Measurements from ENCODE around the gene MRPL51.
A peak's percentile ranks its signal among the peaks of the same experiment; 100 is the strongest.

The MRPL51 gene

GRCh38 chr12:6462234-6462995 lies 30.6 kb downstream of the MRPL51 start:
- peaks cover 8% of the 10 kb centered on the region for H3K4me1 ChIP-seq (ENCODE audit: control insufficient read depth, insufficient read depth, low read length)
- H3K9ac ChIP-seq (ENCODE audit: low read length): no peak overlapping the region
- no peak overlapping the region for H3K4me3 ChIP-seq (ENCODE audit: low read length)
- H3K36me3 ChIP-seq (ENCODE audit: control insufficient read depth, insufficient read depth, low read length): peaks cover 40% of the 10 kb centered on the region
- H3K9me3 ChIP-seq (ENCODE audit: control insufficient read depth, low read length): no peaks in the 10 kb centered on the region
- H3K27me3 ChIP-seq (ENCODE audit: control insufficient read depth, insufficient read depth, low read length): no peaks in the 10 kb centered on the region

- H3K4me1 ChIP-seq (ENCODE audit: control insufficient read depth, insufficient read depth, low read length): peaks cover 8% of the 10 kb centered on the region
- H3K9me3 ChIP-seq (ENCODE audit: control insufficient read depth, low read length): no peaks in the 10 kb centered on the region
- no peak overlapping the region for H3K9ac ChIP-seq (ENCODE audit: low read length)
- H3K27me3 ChIP-seq (ENCODE audit: control insufficient read depth, insufficient read depth, low read length): no peaks in the 10 kb centered on the region
- peaks cover 41% of the 10 kb centered on the region for H3K36me3 ChIP-seq (ENCODE audit: control insufficient read depth, insufficient read depth, low read length)
- H3K4me3 ChIP-seq (ENCODE audit: low read length): no peak overlapping the region
These were observed 31.4 kb downstream of the MRPL51 start for GRCh38 chr12:6461401-6462233.

GRCh38 chr12:6460751-6461371 lies 32.2 kb downstream of the MRPL51 start:
- peaks cover 41% of the 10 kb centered on the region for H3K36me3 ChIP-seq (ENCODE audit: control insufficient read depth, insufficient read depth, low read length)
- H3K4me1 ChIP-seq (ENCODE audit: control insufficient read depth, insufficient read depth, low read length): peaks cover 8% of the 10 kb centered on the region
- no peak overlapping the region for H3K9ac ChIP-seq (ENCODE audit: low read length)
- no peaks in the 10 kb centered on the region for H3K9me3 ChIP-seq (ENCODE audit: control insufficient read depth, low read length)
- no peak overlapping the region for H3K4me3 ChIP-seq (ENCODE audit: low read length)
- no peaks in the 10 kb centered on the region for H3K27me3 ChIP-seq (ENCODE audit: control insufficient read depth, insufficient read depth, low read length)

GRCh38 chr12:6459004-6459337 lies 34.1 kb downstream of the MRPL51 start:
- no peak overlapping the region for H3K4me3 ChIP-seq (ENCODE audit: low read length)
- H3K36me3 ChIP-seq (ENCODE audit: control insufficient read depth, insufficient read depth, low read length): peaks cover 40% of the 10 kb centered on the region
- no peaks in the 10 kb centered on the region for H3K9me3 ChIP-seq (ENCODE audit: control insufficient read depth, low read length)
- peaks cover 8% of the 10 kb centered on the region for H3K4me1 ChIP-seq (ENCODE audit: control insufficient read depth, insufficient read depth, low read length)
- no peak overlapping the region for H3K9ac ChIP-seq (ENCODE audit: low read length)
- no peaks in the 10 kb centered on the region for H3K27me3 ChIP-seq (ENCODE audit: control insufficient read depth, insufficient read depth, low read length)

- peaks cover 38% of the 10 kb centered on the region for H3K36me3 ChIP-seq (ENCODE audit: control insufficient read depth, insufficient read depth, low read length)
- H3K4me3 ChIP-seq (ENCODE audit: low read length): no peak overlapping the region
- H3K9me3 ChIP-seq (ENCODE audit: control insufficient read depth, low read length): no peaks in the 10 kb centered on the region
- H3K9ac ChIP-seq (ENCODE audit: low read length): no peak overlapping the region
- H3K27me3 ChIP-seq (ENCODE audit: control insufficient read depth, insufficient read depth, low read length): no peaks in the 10 kb centered on the region
- H3K4me1 ChIP-seq (ENCODE audit: control insufficient read depth, insufficient read depth, low read length): peaks cover 9% of the 10 kb centered on the region
These were observed 34.6 kb downstream of the MRPL51 start for GRCh38 chr12:6458281-6459003.

GRCh38 chr12:6457220-6457945 lies 35.7 kb downstream of the MRPL51 start:
- Histone ChIP-seq H3K9me3 (ENCODE audit: control insufficient read depth, low read length) (no peaks in the 10 kb centered on the region), H3K4me3 (ENCODE audit: low read length) (no peak overlapping the region), H3K36me3 (ENCODE audit: control insufficient read depth, insufficient read depth, low read length) (peaks cover 38% of the 10 kb centered on the region), H3K4me1 (ENCODE audit: control insufficient read depth, insufficient read depth, low read length) (peaks cover 19% of the 10 kb centered on the region), H3K9ac (ENCODE audit: low read length) (no peak overlapping the region), H3K27me3 (ENCODE audit: control insufficient read depth, insufficient read depth, low read length) (no peaks in the 10 kb centered on the region)

GRCh38 chr12:6452944-6453630 lies 40.0 kb downstream of the MRPL51 start:
- peak overlapping the region; percentile 80 for H3K4me3 ChIP-seq (ENCODE audit: low read length)
- H3K9ac ChIP-seq (ENCODE audit: low read length): peak overlapping the region; percentile 95
- no peaks in the 10 kb centered on the region for H3K27me3 ChIP-seq (ENCODE audit: control insufficient read depth, insufficient read depth, low read length)
- H3K9me3 ChIP-seq (ENCODE audit: control insufficient read depth, low read length): no peaks in the 10 kb centered on the region
- peaks cover 22% of the 10 kb centered on the region for H3K4me1 ChIP-seq (ENCODE audit: control insufficient read depth, insufficient read depth, low read length)
- H3K36me3 ChIP-seq (ENCODE audit: control insufficient read depth, insufficient read depth, low read length): peaks cover 14% of the 10 kb centered on the region

GRCh38 chr12:6452245-6452943 lies 40.7 kb downstream of the MRPL51 start:
- H3K9ac ChIP-seq (ENCODE audit: low read length): peak overlapping the region; percentile 95
- no peaks in the 10 kb centered on the region for H3K27me3 ChIP-seq (ENCODE audit: control insufficient read depth, insufficient read depth, low read length)

GRCh38 chr12:6451348-6452244 lies 41.5 kb downstream of the MRPL51 start, which contains the start of gene TAPBPL:
TSS of gene TAPBPL (plus strand) at chr12:6452042. CDS start at chr12:6452249, 207 bp downstream.
- Histone ChIP-seq H3K27me3 (ENCODE audit: control insufficient read depth, insufficient read depth, low read length) (no peaks in the 10 kb centered on the region), H3K4me3 (ENCODE audit: low read length) (peak within 1 kb of the TSS; percentile 80), H3K9me3 (ENCODE audit: control insufficient read depth, low read length) (no peaks in the 10 kb centered on the region), H3K9ac (ENCODE audit: low read length) (peak within 1 kb of the TSS; percentile 95), H3K4me1 (ENCODE audit: control insufficient read depth, insufficient read depth, low read length) (peaks cover 22% of the 10 kb centered on the region), H3K36me3 (ENCODE audit: control insufficient read depth, insufficient read depth, low read length) (peaks cover 7% of the 10 kb centered on the region)

More at GRCh38 chr12:6452245-6452943, 40.7 kb downstream of the MRPL51 start:
- H3K9me3 ChIP-seq (ENCODE audit: control insufficient read depth, low read length): no peaks in the 10 kb centered on the region
- peaks cover 8% of the 10 kb centered on the region for H3K36me3 ChIP-seq (ENCODE audit: control insufficient read depth, insufficient read depth, low read length)
- H3K4me3 ChIP-seq (ENCODE audit: low read length): peak overlapping the region; percentile 80
- H3K4me1 ChIP-seq (ENCODE audit: control insufficient read depth, insufficient read depth, low read length): peaks cover 22% of the 10 kb centered on the region

Measured in mucosa of stomach (tissue), 1 donor.